Stomach (tissue), 9 donors: ENCODE results near the gene RIMBP2. TPM values are rescaled to one million over a fixed set of nuclear protein-coding genes. Genes with fewer than 3 reads are reported as not detected.
"Not testable (repeated sequence)": the region's sequence is repeated elsewhere in the genome, so short reads cannot be mapped to it uniquely, and the experiment has no call there.

Experiments used
- DNase-seq, 2 donors: peaks; one replicate each; pipeline versions ENCODE4 v3.0.0 to v3.0.0-alpha.2; 2013 to 2019
- H3K27ac ChIP-seq, 5 donors: fragments of 200-600 bp in 4 of 5; sonication (generic) in 4 of 5; one replicate each; pipeline ENCODE4 v1.5.1; 2013 to 2019; ENCODE audit warnings: mild to moderate bottlenecking in 1 of 5, moderate library complexity in 1 of 5
- H3K27me3 ChIP-seq, 3 donors: fragments of 200-600 bp; sonication (generic); one replicate each; pipeline ENCODE4 v1.5.1; 2017 to 2019; ENCODE audit warnings: mixed run types in 1 of 3
- H3K36me3 ChIP-seq, 4 donors: fragments of 200-600 bp; sonication (generic); 1 replicate in 3 of 4; 2 replicates in 1 of 4; pipeline ENCODE4 v1.5.1; 2016 to 2019
- H3K4me1 ChIP-seq, 4 donors: fragments of 200-600 bp; sonication (generic); one replicate each; pipeline ENCODE4 v1.5.1; 2016 to 2019
- H3K4me3 ChIP-seq, 4 donors: fragments of 200-600 bp; sonication (generic) in 3 of 4; one replicate each; pipeline ENCODE4 v1.5.1; 2016 to 2019; ENCODE audit warnings: mild to moderate bottlenecking in 1 of 4
- H3K9me3 ChIP-seq, 4 donors: fragments of 200-600 bp; sonication (generic); one replicate each; pipeline ENCODE4 v1.5.1; 2016 to 2019
- EP300 ChIP-seq: sonication (generic); formaldehyde crosslinking; IDR thresholded peaks from one replicate; pipeline ENCODE4 v1.6.1; 2017; ENCODE audit warnings: antibody characterized with exemption
- POLR2A ChIP-seq, 4 donors: fragments of 450-650 bp; IDR thresholded peaks; one replicate each; pipeline ENCODE4 v1.6.1; 2016; ENCODE audit warnings: antibody characterized with exemption in 4 of 4, control low read depth in 2 of 4, mild to moderate bottlenecking in 1 of 4, moderate library complexity in 1 of 4
- POLR2AphosphoS5 ChIP-seq, 3 donors: sonication (generic); formaldehyde crosslinking; IDR thresholded peaks; one replicate each; pipeline ENCODE4 v1.6.1; 2016; ENCODE audit warnings: antibody characterized with exemption in 3 of 3
- WGBS, 5 donors: extraction: QIAGEN DNeasy Blood & Tissue Kit in 3 of 5; methylation state at CpG; one replicate each; pipeline versions ENCODE4 v1.1.5 to v1.1.7; 2013 to 2018; 5-methylcytosine and 5-hydroxymethylcytosine counted together
- intact Hi-C: fragments of 100-400 bp; cut with DNase I; formaldehyde crosslinking; loops from one replicate; pipeline ENCODE4 v1.15.1; 2023; ENCODE audit warnings: low total_unique reads
- polyA plus RNA-seq, 3 donors: library from polyadenylated mRNA; stranded (reverse); fragments of 200-250 nt; gene quantifications; one replicate each; pipeline ENCODE4 v1.2.3, GENCODE V29; 2013
- total RNA-seq, 5 donors: library from RNA; depleted of rRNA; stranded (reverse); fragments of >200 nt; gene quantifications; one replicate each; pipeline versions ENCODE4 v1.1.0 to v1.2.3, GENCODE V29; 2014 to 2016
- TF ChIP-seq, protein P1 (sequence below), 7 experiments: fragments of 450-650 bp in 4 of 7; fragments of 200-600 bp in 3 of 7; sonication (generic) in 3 of 7; IDR thresholded peaks; one replicate each; pipeline ENCODE4 v1.5.1; 2016 to 2019; ENCODE audit warnings: antibody characterized with exemption in 7 of 7, control low read depth in 2 of 7, mild to moderate bottlenecking in 1 of 7
- donor health status: healthy with polysubstance abuse.
- donor health status: Bipolar disorder and iron deficiency.
- donor health status: healthy.

Gene RIMBP2
- total and polyA plus RNA-seq, 8 donors = 0.75 to 44.6 (median 5.6) TPM

DNA sequence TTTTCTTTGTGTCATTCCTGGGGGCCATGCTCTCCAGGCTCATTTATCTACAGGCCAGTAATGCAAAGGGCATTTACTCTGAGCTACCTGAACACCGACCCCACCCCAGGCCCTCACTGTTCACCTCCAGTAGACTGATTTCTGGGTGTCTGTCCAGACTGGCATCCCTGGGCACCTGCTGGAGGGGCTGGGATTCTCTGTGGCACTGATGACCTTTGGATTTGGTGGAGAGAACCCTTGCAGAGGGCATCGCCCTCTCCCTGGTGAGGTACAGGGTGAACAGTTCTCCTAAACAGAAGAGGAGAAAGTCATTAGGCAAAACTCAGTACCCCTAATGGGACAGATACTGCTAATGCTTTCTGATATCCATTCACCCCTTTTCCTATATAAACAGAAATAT is 27.1 kb upstream of the RIMBP2 start:
- Histone ChIP-seq H3K9me3 (peaks cover 0 to 17% (median 8%) of the 10 kb centered on the region in 4 donors), H3K27me3 (peaks cover 0 to 32% (median 0%) of the 10 kb centered on the region in 3 donors), H3K4me3 (no peak overlapping the region), H3K27ac (no peak overlapping the region), H3K4me1 (peaks cover 0 to 6% (median 5%) of the 10 kb centered on the region in 4 donors), H3K36me3 (no peaks in the 10 kb centered on the region)
- TF ChIP-seq POLR2AphosphoS5 (IDR thresholded peaks at IDR 0.05) (no peak), EP300 (no peak), POLR2A (IDR thresholded peaks at IDR 0.05) (no peak)
- TF ChIP-seq, protein P1, sequence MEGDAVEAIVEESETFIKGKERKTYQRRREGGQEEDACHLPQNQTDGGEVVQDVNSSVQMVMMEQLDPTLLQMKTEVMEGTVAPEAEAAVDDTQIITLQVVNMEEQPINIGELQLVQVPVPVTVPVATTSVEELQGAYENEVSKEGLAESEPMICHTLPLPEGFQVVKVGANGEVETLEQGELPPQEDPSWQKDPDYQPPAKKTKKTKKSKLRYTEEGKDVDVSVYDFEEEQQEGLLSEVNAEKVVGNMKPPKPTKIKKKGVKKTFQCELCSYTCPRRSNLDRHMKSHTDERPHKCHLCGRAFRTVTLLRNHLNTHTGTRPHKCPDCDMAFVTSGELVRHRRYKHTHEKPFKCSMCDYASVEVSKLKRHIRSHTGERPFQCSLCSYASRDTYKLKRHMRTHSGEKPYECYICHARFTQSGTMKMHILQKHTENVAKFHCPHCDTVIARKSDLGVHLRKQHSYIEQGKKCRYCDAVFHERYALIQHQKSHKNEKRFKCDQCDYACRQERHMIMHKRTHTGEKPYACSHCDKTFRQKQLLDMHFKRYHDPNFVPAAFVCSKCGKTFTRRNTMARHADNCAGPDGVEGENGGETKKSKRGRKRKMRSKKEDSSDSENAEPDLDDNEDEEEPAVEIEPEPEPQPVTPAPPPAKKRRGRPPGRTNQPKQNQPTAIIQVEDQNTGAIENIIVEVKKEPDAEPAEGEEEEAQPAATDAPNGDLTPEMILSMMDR (IDR thresholded peaks at IDR 0.05) = no peak
- intact Hi-C loops = no loop called here
- DNase-seq = no peak
- WGBS, 5 donors = 82 to 94% (median 85%) methylated on average over 2 of the region's 2 CpGs

DNA sequence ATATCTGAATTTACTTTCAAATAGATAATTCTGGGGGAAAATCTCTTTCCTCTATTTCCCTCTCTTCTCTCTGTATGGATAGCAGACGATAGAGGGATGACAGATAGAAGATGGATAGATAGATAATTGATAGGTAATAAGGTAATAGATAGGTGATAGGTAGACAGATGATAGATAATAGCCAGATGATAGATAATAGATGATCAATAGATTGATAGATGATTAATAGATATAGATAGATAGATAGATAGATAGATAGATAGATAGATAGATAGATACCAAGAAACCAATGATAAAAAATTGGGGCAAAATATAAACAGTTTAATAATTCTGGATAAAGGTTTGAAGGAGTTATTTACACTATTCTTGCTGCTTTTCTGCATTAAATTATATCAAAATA is 26.6 kb upstream of the RIMBP2 start:
- 52 to 85% (median 60%) methylated on average over 1 of the region's 1 CpG for WGBS, 5 donors
- Histone ChIP-seq H3K4me3 (no peak overlapping the region), H3K27me3 (peaks cover 0 to 36% (median 0%) of the 10 kb centered on the region in 3 donors), H3K36me3 (no peaks in the 10 kb centered on the region), H3K4me1 (peaks cover 0 to 2% (median 1%) of the 10 kb centered on the region in 4 donors), H3K9me3 (peaks cover 0 to 18% (median 8%) of the 10 kb centered on the region in 4 donors), H3K27ac (no peak overlapping the region)
- DNase-seq = no peak
- intact Hi-C loops = no loop called here
- TF ChIP-seq, protein P1 (IDR thresholded peaks at IDR 0.05) = no peak
- TF ChIP-seq POLR2A (IDR thresholded peaks at IDR 0.05) = no peak
- no peak for TF ChIP-seq EP300
- TF ChIP-seq POLR2AphosphoS5 (IDR thresholded peaks at IDR 0.05) = no peak

DNA sequence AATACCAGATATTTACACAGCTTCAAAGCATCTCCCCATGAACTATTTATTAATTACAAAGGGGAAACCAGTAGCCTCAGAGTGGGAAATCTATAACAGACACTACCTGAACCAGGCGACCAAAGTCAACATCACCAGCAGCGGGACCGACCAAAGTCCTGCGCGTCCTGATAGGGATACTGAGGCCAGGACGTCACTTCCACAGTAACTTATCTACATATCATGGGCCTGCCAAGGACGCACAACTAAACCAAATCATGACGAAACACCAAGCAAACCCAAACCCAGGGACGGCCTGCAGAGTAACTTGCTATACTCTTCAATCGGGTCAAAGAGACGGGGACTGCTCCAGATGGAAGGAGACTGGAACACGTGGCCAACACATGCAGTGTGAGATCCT is 26.0 kb upstream of the RIMBP2 start:
- Histone ChIP-seq H3K9me3 (peaks cover 0 to 18% (median 8%) of the 10 kb centered on the region in 4 donors), H3K27me3 (peaks cover 0 to 42% (median 0%) of the 10 kb centered on the region in 3 donors), H3K36me3 (no peaks in the 10 kb centered on the region), H3K4me3 (no peak overlapping the region), H3K4me1 (no peaks in the 10 kb centered on the region), H3K27ac (no peak overlapping the region)
- no peak for TF ChIP-seq POLR2AphosphoS5 (IDR thresholded peaks at IDR 0.05)
- no peak for TF ChIP-seq EP300
- TF ChIP-seq, protein P1 (IDR thresholded peaks at IDR 0.05) = no peak
- no peak for TF ChIP-seq POLR2A (IDR thresholded peaks at IDR 0.05)
- WGBS, 5 donors = 78 to 81% (median 79%) methylated on average over 12 of the region's 12 CpGs
- intact Hi-C loops = no loop called here
- DNase-seq = no peak

DNA sequence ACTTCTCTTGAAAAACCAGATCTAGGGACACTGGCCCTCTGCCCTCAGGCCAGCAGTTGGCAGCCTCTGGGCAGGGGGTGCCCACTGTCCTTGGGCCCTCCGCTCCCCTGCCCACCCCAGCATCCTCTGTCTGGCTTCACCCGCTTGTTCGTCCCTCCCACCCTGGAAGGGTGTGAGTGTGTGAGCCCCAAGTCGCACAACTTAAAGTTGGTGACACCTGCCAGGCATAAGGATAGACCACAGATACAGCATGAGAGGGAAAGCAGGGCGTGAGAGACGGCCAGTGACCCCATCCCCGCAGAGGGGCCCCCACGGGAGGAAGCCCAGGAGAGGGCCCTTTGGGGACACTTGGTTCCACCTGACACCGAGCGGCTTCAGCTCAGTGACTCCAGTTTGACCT is 23.5 kb upstream of the RIMBP2 start:
- DNase-seq = no peak
- Histone ChIP-seq H3K27me3 (peaks cover 0 to 47% (median 0%) of the 10 kb centered on the region in 3 donors), H3K4me1 (no peaks in the 10 kb centered on the region), H3K9me3 (peaks cover 0 to 18% (median 8%) of the 10 kb centered on the region in 4 donors), H3K27ac (no peak overlapping the region), H3K36me3 (no peaks in the 10 kb centered on the region), H3K4me3 (no peak overlapping the region)
- intact Hi-C loops = no loop called here
- WGBS, 5 donors = 85 to 98% (median 86%) methylated on average over 7 to 10 of the region's 10 CpGs
- TF ChIP-seq EP300 = no peak
- no peak for TF ChIP-seq POLR2AphosphoS5 (IDR thresholded peaks at IDR 0.05)
- TF ChIP-seq, protein P1 (IDR thresholded peaks at IDR 0.05) = no peak
- TF ChIP-seq POLR2A (IDR thresholded peaks at IDR 0.05) = no peak

DNA sequence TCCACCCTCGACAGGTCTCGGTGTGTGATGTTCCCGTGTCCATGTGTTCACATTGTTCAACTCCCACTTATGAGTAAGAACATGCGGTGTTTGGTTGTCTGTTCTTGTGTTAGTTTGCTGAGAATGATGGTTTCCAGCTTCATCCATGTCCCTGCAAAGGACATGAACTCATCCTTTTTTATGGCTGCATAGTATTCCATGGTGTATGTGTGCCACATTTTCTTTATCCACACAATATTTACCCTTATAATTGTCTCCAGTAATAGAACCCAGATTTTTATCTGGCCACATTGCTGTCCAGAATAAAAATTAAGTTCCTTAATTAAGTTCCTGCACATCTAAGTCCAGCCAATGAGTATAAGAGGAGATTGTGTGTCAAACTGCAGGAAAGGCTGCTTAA is 22.3 kb upstream of the RIMBP2 start:
- 96 to 97% (median 96%) methylated on average over 4 of the region's 4 CpGs for WGBS, 5 donors
- intact Hi-C loops, H3K4me1 ChIP-seq, H3K27ac ChIP-seq, H3K4me3 ChIP-seq, DNase-seq, H3K36me3 ChIP-seq: not testable (repeated sequence)
- H3K9me3 ChIP-seq = peaks cover 0 to 13% (median 8%) of the 10 kb centered on the region in 4 donors
- peaks cover 0 to 44% (median 0%) of the 10 kb centered on the region in 3 donors for H3K27me3 ChIP-seq
